Cardiac muscle cell (in vitro differentiated cells and primary cell): Measurements from ENCODE around the gene BCAS3. TPM values are rescaled to one million over a fixed set of nuclear protein-coding genes. Genes with fewer than 3 reads are reported as not detected.

ENCODE experiments used
- DNase-seq, 2 donors: peaks; one replicate each; pipeline versions ENCODE4 v3.0.0 to v3.0.0-alpha.2; 2010 to 2017; ENCODE audit warnings: low read depth in 1 of 2, low spot score in 1 of 2
- H3K27ac ChIP-seq: fragments of 200-600 bp; sonication (generic); 2 replicates; pipeline ENCODE4 v1.5.1; 2016
- H3K27me3 ChIP-seq: fragments of 200-600 bp; sonication (generic); 2 replicates; pipeline ENCODE4 v1.6.0; 2016; ENCODE audit warnings: control low read depth
- H3K36me3 ChIP-seq: fragments of 200-600 bp; sonication (generic); 2 replicates; pipeline ENCODE4 v1.5.1; 2016; ENCODE audit warnings: control low read depth
- H3K4me1 ChIP-seq: fragments of 200-600 bp; sonication (generic); 2 replicates; pipeline ENCODE4 v1.8.1; 2017; ENCODE audit warnings: low read depth, mild to moderate bottlenecking, mixed run types
- H3K4me3 ChIP-seq: fragments of 200-600 bp; sonication (generic); 2 replicates; pipeline ENCODE4 v1.5.1; 2016; ENCODE audit warnings: mild to moderate bottlenecking
- H3K9me3 ChIP-seq: fragments of 200-600 bp; sonication (generic); 2 replicates; pipeline ENCODE4 v1.5.1; 2017; ENCODE audit warnings: low read depth, mild to moderate bottlenecking, control low read depth
- polyA plus RNA-seq: library from polyadenylated mRNA; unstranded; fragments of >200 nt; fragmentation: Nextera tagmentation; extraction: Ambion mirVana; gene quantifications from 2 replicates; pipeline ENCODE4 v1.2.1, GENCODE V29; 2016
- total RNA-seq: library from RNA; depleted of rRNA; stranded (reverse); fragments of >200 nt; gene quantifications from 2 replicates; pipeline ENCODE4 v1.2.3, GENCODE V29; 2016
- TF ChIP-seq, protein P1 (sequence below): IDR thresholded peaks from 2 replicates; pipeline ENCODE4 v1.5.1; 2012; ENCODE audit warnings: low read depth, mild to moderate bottlenecking, low read length

The BCAS3 gene
- total and polyA plus RNA-seq, 2 experiments from 2014 or later, result 36.5 to 39.6 TPM

DNA sequence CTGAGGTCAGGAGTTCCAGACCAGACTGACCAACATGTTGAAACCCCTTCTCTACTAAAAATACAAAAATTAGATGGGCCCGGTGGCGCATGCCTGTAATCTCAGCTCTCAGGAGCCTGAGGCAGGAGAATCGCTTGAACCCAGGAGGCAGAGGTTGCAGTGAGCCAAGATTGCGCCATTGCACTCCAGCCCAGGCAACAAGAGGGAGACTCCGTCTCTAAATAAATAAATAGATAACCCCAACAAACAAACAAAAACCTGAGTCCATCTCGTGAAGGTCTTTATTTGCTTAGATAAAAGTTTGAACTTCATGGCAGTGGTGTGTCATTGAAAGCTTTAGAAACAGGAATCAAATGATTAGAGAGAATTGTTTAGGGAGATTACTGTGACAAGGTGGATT lies 167.4 kb downstream of the BCAS3 start:
- no peak overlapping the region for H3K4me3 ChIP-seq
- no peaks in the 10 kb centered on the region for H3K27me3 ChIP-seq
- DNase-seq, result no peak
- H3K9me3 ChIP-seq, result no peaks in the 10 kb centered on the region
- H3K4me1 ChIP-seq, result no peaks in the 10 kb centered on the region
- no peaks in the 10 kb centered on the region for H3K36me3 ChIP-seq
- TF ChIP-seq, protein P1, sequence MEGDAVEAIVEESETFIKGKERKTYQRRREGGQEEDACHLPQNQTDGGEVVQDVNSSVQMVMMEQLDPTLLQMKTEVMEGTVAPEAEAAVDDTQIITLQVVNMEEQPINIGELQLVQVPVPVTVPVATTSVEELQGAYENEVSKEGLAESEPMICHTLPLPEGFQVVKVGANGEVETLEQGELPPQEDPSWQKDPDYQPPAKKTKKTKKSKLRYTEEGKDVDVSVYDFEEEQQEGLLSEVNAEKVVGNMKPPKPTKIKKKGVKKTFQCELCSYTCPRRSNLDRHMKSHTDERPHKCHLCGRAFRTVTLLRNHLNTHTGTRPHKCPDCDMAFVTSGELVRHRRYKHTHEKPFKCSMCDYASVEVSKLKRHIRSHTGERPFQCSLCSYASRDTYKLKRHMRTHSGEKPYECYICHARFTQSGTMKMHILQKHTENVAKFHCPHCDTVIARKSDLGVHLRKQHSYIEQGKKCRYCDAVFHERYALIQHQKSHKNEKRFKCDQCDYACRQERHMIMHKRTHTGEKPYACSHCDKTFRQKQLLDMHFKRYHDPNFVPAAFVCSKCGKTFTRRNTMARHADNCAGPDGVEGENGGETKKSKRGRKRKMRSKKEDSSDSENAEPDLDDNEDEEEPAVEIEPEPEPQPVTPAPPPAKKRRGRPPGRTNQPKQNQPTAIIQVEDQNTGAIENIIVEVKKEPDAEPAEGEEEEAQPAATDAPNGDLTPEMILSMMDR, result no peak
- no peak overlapping the region for H3K27ac ChIP-seq

DNA sequence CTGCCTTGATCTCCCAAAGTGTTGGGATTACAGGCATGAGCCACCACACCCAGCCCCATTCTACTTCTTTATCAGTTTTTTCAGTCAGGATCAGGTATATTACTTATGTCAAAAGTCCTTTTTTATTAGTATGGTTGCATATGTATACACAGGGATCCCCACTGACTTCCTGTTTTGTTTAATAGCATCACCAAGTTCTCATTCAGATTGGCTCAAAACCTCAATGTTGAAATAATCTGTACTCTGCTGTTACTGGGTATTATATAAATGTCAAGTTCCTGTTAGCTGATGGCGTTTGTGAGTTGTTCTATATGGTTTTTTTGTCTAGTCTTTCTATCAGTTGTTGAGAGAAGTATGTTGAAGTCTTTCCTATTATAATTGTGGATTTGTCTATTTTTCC lies 168.5 kb downstream of the BCAS3 start:
- DNase-seq, result no peak
- TF ChIP-seq, protein P1, result no peak
- Histone ChIP-seq H3K27me3 (no peaks in the 10 kb centered on the region), H3K4me3 (no peak overlapping the region), H3K9me3 (no peaks in the 10 kb centered on the region), H3K36me3 (no peaks in the 10 kb centered on the region), H3K4me1 (no peaks in the 10 kb centered on the region), H3K27ac (no peak overlapping the region)

DNA sequence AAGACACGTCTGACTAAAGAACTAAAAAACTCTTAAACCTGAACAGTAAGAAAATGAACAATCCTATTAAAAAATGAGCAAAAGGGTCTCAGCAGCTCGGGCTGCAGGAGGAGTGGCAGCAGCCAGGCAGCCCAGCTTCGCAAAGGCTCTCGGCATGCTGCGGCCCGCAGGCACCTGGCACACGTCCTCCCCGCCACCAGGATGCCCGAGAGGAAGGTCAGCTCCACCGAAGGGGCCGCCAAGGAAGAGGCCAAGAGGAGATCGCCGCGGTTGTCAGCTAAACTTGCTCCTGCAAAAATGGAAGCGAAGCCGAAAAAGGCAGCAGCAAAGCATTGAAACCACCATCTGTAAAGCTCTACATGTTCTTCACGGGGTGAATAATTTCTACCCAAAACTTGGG lies 173.5 kb downstream of the BCAS3 start:
- H3K36me3 ChIP-seq, result no peaks in the 10 kb centered on the region
- H3K27me3 ChIP-seq, result no peaks in the 10 kb centered on the region
- no peak for DNase-seq
- H3K9me3 ChIP-seq, result no peaks in the 10 kb centered on the region
- H3K4me3 ChIP-seq, result no peak overlapping the region
- H3K27ac ChIP-seq, result no peak overlapping the region
- H3K4me1 ChIP-seq, result no peaks in the 10 kb centered on the region
- TF ChIP-seq, protein P1, result no peak

DNA sequence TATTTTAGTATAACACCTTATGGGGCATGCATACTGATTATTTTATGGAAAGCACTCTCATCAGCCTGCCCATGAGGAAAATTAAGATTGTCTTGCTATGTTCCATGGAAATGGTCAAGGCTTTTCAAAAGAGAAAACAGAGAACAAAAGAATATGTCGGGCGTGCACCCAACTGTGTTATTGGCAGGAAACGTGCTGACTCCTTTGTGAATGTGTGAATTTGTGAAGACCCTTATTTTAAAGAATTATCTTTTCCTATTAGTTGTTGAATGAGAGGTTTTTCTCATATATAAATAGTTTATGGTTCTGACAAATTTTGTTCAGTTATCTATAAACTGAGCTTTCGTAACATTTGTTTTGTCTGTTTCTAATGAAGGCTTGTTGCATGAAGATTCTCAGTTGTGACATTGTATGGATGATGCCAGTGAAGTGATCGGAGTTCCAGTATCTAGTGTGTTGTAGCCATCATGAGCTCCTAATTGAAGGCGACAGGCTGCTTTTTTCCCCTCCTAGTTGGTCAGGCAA lies 180.0 kb downstream of the BCAS3 start:
- H3K4me3 ChIP-seq, result no peak overlapping the region
- TF ChIP-seq, protein P1, result no peak
- no peaks in the 10 kb centered on the region for H3K4me1 ChIP-seq
- H3K9me3 ChIP-seq, result no peaks in the 10 kb centered on the region
- no peak overlapping the region for H3K27ac ChIP-seq
- H3K27me3 ChIP-seq, result no peaks in the 10 kb centered on the region
- no peak for DNase-seq
- H3K36me3 ChIP-seq, result no peaks in the 10 kb centered on the region

DNA sequence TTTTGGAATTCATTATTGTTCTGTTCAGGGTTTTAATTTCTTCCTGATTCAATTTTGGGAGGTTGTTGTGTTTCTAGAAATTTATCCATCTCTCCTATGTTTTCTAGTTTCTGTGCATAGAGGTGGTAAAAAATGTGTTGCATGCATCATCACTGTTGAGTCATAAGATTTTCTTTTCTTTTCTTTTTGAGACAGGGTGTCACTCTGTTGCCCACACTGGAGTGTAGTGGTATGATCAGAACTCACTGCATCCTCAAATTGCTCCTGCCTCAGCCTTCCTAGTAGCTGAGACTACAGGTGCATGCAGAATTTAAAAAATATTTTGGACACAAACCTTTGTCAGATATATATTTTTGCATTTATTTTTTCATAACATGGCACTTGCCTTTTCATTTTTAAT lies 184.8 kb downstream of the BCAS3 start:
- TF ChIP-seq, protein P1, result no peak
- Histone ChIP-seq H3K4me1 (no peaks in the 10 kb centered on the region), H3K9me3 (no peaks in the 10 kb centered on the region), H3K36me3 (no peaks in the 10 kb centered on the region), H3K4me3 (no peak overlapping the region), H3K27me3 (no peaks in the 10 kb centered on the region), H3K27ac (no peak overlapping the region)
- DNase-seq, result no peak
